HL-60 (cell line): ENCODE data around the gene DNAJC27.

Experiments used
- DNase-seq, 2 experiments: peaks; one replicate each; pipeline ENCODE4 v3.0.0-alpha.2; 2010 to 2020; ENCODE audit warnings: low read depth in 1 of 2, low spot score in 1 of 2
- H3K27ac ChIP-seq: fragments of 250-450 bp; sonication (Bioruptor Pico); replicated peaks from 2 replicates; pipeline ENCODE4 v1.5.1; 2020; ENCODE audit warnings: mild to moderate bottlenecking, moderate library complexity
- H3K27me3 ChIP-seq: fragments of 250-450 bp; sonication (Bioruptor Pico); 2 replicates; pipeline ENCODE4 v1.5.1; 2021; ENCODE audit warnings: mild to moderate bottlenecking, moderate library complexity; ENCODE audit not compliant: insufficient read depth, poor library complexity, severe bottlenecking
- H3K4me3 ChIP-seq: replicated peaks from 2 replicates; pipeline ENCODE4 v1.5.1; 2011; ENCODE audit warnings: mild to moderate bottlenecking, control low read depth, low read length; ENCODE audit not compliant: insufficient read depth
- GABPA ChIP-seq: IDR thresholded peaks from 2 replicates; pipeline ENCODE4 v1.6.1; 2012; ENCODE audit warnings: low read depth
- POLR2AphosphoS5 ChIP-seq: IDR thresholded peaks from 2 replicates; pipeline ENCODE4 v1.6.1; 2012; ENCODE audit warnings: low read depth
- SPI1 ChIP-seq: IDR thresholded peaks from 2 replicates; pipeline ENCODE4 v1.6.1; 2012; ENCODE audit warnings: low read depth, mild to moderate bottlenecking, borderline replicate concordance
- TF ChIP-seq, protein P1 (sequence below): IDR thresholded peaks from 2 replicates; pipeline ENCODE4 v1.6.1; 2012; ENCODE audit warnings: low read depth; ENCODE audit not compliant: insufficient replicate concordance
- TF ChIP-seq, protein P2 (sequence below): IDR thresholded peaks from one replicate; pipeline ENCODE4 v1.5.1; 2011; ENCODE audit warnings: low read length, control low read depth, inconsistent platforms; ENCODE audit not compliant: insufficient read depth

Gene DNAJC27

DNA sequence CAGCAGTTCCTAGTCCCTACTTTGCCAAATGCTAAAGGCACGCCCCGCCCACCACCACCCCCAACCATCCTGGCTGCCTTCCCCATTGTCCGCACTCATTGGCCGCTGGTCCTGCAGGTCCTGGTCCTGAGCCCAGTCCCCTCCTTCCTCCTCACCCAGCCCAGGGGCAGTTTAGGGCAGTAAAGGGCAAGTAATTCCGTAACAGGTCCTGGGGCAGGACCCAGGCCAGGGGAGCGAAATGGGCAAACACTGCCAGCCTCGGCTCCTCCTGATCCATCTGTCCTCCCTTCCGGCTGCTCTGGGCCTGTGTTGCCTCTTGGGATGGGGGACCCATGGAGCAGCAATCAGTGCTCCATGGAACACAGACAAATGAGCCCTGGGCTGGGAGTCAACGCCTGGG lies 57.8 kb downstream of the DNAJC27 start:
- Histone ChIP-seq H3K27ac (no peak overlapping the region), H3K4me3 (no peak overlapping the region), H3K27me3 (no peaks in the 10 kb centered on the region)
- DNase-seq = no peak
- TF ChIP-seq SPI1 (no peak), GABPA (no peak), POLR2AphosphoS5 (no peak)
- TF ChIP-seq, protein P1, sequence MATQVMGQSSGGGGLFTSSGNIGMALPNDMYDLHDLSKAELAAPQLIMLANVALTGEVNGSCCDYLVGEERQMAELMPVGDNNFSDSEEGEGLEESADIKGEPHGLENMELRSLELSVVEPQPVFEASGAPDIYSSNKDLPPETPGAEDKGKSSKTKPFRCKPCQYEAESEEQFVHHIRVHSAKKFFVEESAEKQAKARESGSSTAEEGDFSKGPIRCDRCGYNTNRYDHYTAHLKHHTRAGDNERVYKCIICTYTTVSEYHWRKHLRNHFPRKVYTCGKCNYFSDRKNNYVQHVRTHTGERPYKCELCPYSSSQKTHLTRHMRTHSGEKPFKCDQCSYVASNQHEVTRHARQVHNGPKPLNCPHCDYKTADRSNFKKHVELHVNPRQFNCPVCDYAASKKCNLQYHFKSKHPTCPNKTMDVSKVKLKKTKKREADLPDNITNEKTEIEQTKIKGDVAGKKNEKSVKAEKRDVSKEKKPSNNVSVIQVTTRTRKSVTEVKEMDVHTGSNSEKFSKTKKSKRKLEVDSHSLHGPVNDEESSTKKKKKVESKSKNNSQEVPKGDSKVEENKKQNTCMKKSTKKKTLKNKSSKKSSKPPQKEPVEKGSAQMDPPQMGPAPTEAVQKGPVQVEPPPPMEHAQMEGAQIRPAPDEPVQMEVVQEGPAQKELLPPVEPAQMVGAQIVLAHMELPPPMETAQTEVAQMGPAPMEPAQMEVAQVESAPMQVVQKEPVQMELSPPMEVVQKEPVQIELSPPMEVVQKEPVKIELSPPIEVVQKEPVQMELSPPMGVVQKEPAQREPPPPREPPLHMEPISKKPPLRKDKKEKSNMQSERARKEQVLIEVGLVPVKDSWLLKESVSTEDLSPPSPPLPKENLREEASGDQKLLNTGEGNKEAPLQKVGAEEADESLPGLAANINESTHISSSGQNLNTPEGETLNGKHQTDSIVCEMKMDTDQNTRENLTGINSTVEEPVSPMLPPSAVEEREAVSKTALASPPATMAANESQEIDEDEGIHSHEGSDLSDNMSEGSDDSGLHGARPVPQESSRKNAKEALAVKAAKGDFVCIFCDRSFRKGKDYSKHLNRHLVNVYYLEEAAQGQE = no peak
- TF ChIP-seq, protein P2, sequence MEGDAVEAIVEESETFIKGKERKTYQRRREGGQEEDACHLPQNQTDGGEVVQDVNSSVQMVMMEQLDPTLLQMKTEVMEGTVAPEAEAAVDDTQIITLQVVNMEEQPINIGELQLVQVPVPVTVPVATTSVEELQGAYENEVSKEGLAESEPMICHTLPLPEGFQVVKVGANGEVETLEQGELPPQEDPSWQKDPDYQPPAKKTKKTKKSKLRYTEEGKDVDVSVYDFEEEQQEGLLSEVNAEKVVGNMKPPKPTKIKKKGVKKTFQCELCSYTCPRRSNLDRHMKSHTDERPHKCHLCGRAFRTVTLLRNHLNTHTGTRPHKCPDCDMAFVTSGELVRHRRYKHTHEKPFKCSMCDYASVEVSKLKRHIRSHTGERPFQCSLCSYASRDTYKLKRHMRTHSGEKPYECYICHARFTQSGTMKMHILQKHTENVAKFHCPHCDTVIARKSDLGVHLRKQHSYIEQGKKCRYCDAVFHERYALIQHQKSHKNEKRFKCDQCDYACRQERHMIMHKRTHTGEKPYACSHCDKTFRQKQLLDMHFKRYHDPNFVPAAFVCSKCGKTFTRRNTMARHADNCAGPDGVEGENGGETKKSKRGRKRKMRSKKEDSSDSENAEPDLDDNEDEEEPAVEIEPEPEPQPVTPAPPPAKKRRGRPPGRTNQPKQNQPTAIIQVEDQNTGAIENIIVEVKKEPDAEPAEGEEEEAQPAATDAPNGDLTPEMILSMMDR = no peak

DNA sequence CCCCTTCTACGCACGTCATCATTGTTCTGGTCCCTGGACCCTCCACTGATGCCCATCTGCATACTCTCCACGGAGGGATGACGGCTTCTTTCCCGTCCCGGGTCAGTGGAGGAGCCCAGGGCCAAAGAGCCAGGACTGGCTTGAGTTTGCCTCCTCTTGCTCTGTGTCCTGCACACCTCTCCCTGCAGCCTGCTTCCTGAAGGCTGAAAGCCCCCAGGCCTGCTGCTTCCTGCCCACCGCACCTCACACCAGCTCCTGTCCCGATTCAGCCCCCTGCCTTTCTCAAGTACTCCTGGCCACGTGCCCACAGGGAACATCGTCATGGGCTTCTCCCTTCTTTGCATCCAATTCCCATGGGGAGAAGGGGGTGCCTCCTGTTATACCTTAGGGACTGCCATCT lies 58.8 kb downstream of the DNAJC27 start:
- Histone ChIP-seq H3K27me3 (no peaks in the 10 kb centered on the region), H3K4me3 (no peak overlapping the region), H3K27ac (no peak overlapping the region)
- no peak for DNase-seq
- TF ChIP-seq SPI1 (no peak), POLR2AphosphoS5 (no peak), GABPA (no peak)
- TF ChIP-seq, protein P1 = no peak
- TF ChIP-seq, protein P2 = no peak

DNA sequence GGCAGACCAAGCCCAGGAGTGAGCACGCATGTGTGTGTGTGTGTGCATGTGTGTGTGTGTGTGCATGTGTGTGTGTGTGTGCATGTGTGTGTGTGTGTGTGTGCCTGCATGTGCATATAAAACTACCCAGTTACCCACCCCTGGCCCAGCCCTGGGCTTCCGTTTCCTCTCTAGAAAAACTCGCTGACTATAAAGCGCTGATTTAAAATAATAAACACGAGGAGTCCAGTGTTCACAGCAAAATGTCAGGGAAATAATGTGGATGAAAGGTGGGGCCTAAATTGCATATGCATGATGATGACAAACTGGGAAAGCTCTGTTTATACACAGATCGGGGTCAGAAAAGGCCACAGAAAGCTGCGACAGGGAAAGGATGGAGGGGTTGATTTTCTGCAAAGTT lies 59.2 kb downstream of the DNAJC27 start:
- no peak overlapping the region for H3K27ac ChIP-seq
- no peaks in the 10 kb centered on the region for H3K27me3 ChIP-seq
- DNase-seq = no peak
- H3K4me3 ChIP-seq = no peak overlapping the region
- TF ChIP-seq GABPA (no peak), SPI1 (no peak), POLR2AphosphoS5 (no peak)
- TF ChIP-seq, protein P1 = no peak
- TF ChIP-seq, protein P2 = no peak
